Heart left ventricle (tissue), 16 donors: ENCODE data around the gene RAB5IF. TPM values are rescaled to one million over a fixed set of nuclear protein-coding genes. Genes with fewer than 3 reads are reported as not detected.

ENCODE experiments used
- ATAC-seq, 4 donors: fragments of 200-7000 bp; cut with Tn5 transposase; one replicate each; pipeline ENCODE4 v1.9.1; 2020 to 2022; ENCODE audit warnings: moderate library complexity in 4 of 4, mild to moderate bottlenecking in 3 of 4, moderate number of reproducible peaks in 1 of 4
- DNase-seq, 5 donors: peaks; one replicate each; pipeline ENCODE4 v3.0.0-alpha.2; 2020
- H3K27ac ChIP-seq, 12 donors: fragments of 200-600 bp; sonication (generic) in 4 of 12; one replicate each; pipeline versions ENCODE4 v1.5.0 to v1.8.0; 2016 to 2022; ENCODE audit warnings: mild to moderate bottlenecking in 2 of 12
- H3K27me3 ChIP-seq, 9 donors: fragments of 200-600 bp; sonication (generic) in 2 of 9; one replicate each; pipeline versions ENCODE4 v1.5.1 to v1.8.0; 2016 to 2022; ENCODE audit warnings: mild to moderate bottlenecking in 3 of 9
- H3K36me3 ChIP-seq, 9 donors: fragments of 200-600 bp; sonication (generic) in 2 of 9; one replicate each; pipeline versions ENCODE4 v1.5.0 to v1.8.0; 2018 to 2022; ENCODE audit warnings: mild to moderate bottlenecking in 2 of 9
- H3K4me1 ChIP-seq, 12 donors: fragments of 200-600 bp; sonication (generic) in 4 of 12; one replicate each; pipeline versions ENCODE4 v1.5.0 to v1.8.0; 2016 to 2022; ENCODE audit warnings: mild to moderate bottlenecking in 3 of 12
- H3K4me3 ChIP-seq, 12 donors: fragments of 200-600 bp; sonication (generic) in 4 of 12; one replicate each; pipeline versions ENCODE4 v1.5.0 to v1.8.0; 2017 to 2022; ENCODE audit warnings: mild to moderate bottlenecking in 9 of 12, moderate library complexity in 4 of 12
- H3K9me3 ChIP-seq, 12 donors: fragments of 200-600 bp; sonication (generic) in 4 of 12; one replicate each; pipeline versions ENCODE4 v1.5.0 to v1.8.0; 2016 to 2022; ENCODE audit warnings: mild to moderate bottlenecking in 1 of 12
- CTCF ChIP-seq, 12 donors: fragments of 200-600 bp; sonication (generic) in 4 of 12; IDR thresholded peaks; one replicate each; pipeline versions ENCODE4 v1.5.0 to v1.8.0; 2018 to 2022; ENCODE audit warnings: antibody characterized with exemption in 12 of 12, mild to moderate bottlenecking in 5 of 12
- POLR2A ChIP-seq, 2 donors: fragments of 450-650 bp; IDR thresholded peaks; one replicate each; pipeline ENCODE4 v1.6.1; 2017; ENCODE audit warnings: antibody characterized with exemption in 2 of 2, mild to moderate bottlenecking in 2 of 2, moderate library complexity in 2 of 2
- WGBS, 4 donors: extraction: QIAGEN DNeasy Blood & Tissue Kit in 2 of 4; methylation state at CpG; one replicate each; pipeline versions ENCODE4 v1.1.5 to v1.1.7; 2013 to 2018; 5-methylcytosine and 5-hydroxymethylcytosine counted together
- intact Hi-C, 10 donors: fragments of 100-400 bp; cut with DNase I; formaldehyde crosslinking; loops; one replicate each; pipeline versions ENCODE4 v1.11.1 to v1.14.2; 2022
- polyA plus RNA-seq, 2 donors: library from polyadenylated mRNA; stranded (reverse); fragments of 200-250 nt; gene quantifications; one replicate each; pipeline ENCODE4 v1.2.3, GENCODE V29; 2013
- total RNA-seq, 9 donors: library from RNA; depleted of rRNA in 2 of 9; stranded (reverse); fragments of >200 nt in 2 of 9; fragmentation: NEBNext Ultra II Directional in 3 of 9; extraction: Animal tissue kit (Norgen Biotek cat#: 25700) in 3 of 9; gene quantifications; one replicate each; pipeline versions ENCODE4 v1.1.0 to v1.2.4, GENCODE V29; 2016 to 2023
- donor health status: ischemic (EF 13 %, LVEDD 7.1; RV severe dilation, severe dysfunction).
- donor health status: healthy with polysubstance abuse.
- donor health status: DM: no; HTN: yes; CAD: no.
- donor health status: DM: no; HTN: no; CAD: no.
- donor health status: ischemic (EF 25% LVEDD 6.9; RV normal size, moderate dysfunction).
- donor health status: ischemic (EF 25% LVEDD 5.7; RV mildly dilated, moderate dysfunction).
- donor health status: healthy.
- donor health status: DM: yes; HTN: yes; CAD: no.
- donor health status: ischemic (EF 35%, LVEDD 5.7; RV mildly dilated, moderate dysfunction).
- donor health status: nonischemic (EF 11% LVEDD 7.7; RV severe dilation, severe dysfunction).
- donor health status: DM: yes; HTN: yes; CAD: no.
- donor health status: PGD.
- donor health status: ischemic (EF 29% LVEDD 5.4; RV normal size, mild dysfunction).
- donor health status: nonischemic (EF 23%, LVEDD 6.1; RV moderate dilation, normal function).

Gene RAB5IF
- total and polyA plus RNA-seq, 11 donors = 35.5 to 101 (median 63.1) TPM

- intact Hi-C loops = loop anchor here in 1 of 10 donors (10.0 kb wide), 1 partner anchor 373 kb away; no protein-coding TSS in a partner anchor
- DNase-seq (no peak), ATAC-seq (peak in 2 of 4 donors; percentile 43 to 47)
- Histone ChIP-seq H3K27me3 (no peaks in the 10 kb centered on the region), H3K36me3 (peaks cover 0 to 32% (median 24%) of the 10 kb centered on the region in 9 donors), H3K9me3 (no peaks in the 10 kb centered on the region), H3K4me1 (peaks cover 0 to 12% (median 0%) of the 10 kb centered on the region in 12 donors), H3K4me3 (no peak overlapping the region), H3K27ac (no peak overlapping the region)
- WGBS, 4 donors = 77 to 87% (median 81%) methylated on average over 3 of the region's 3 CpGs
- TF ChIP-seq CTCF (IDR thresholded peaks at IDR 0.05) (no peak), POLR2A (IDR thresholded peaks at IDR 0.05) (no peak)
Measured at GRCh38 chr20:36587388-36588070, 18.1 kb upstream of the RAB5IF start.

- DNase-seq (no peak), ATAC-seq (no peak)
- Histone ChIP-seq H3K4me1 (peaks cover 0 to 41% (median 0%) of the 10 kb centered on the region in 12 donors), H3K4me3 (no peak overlapping the region), H3K27me3 (no peaks in the 10 kb centered on the region), H3K9me3 (no peaks in the 10 kb centered on the region), H3K27ac (no peak overlapping the region), H3K36me3 (peaks cover 0 to 19% (median 12%) of the 10 kb centered on the region in 9 donors)
- TF ChIP-seq POLR2A (IDR thresholded peaks at IDR 0.05) (no peak), CTCF (IDR thresholded peaks at IDR 0.05) (no peak)
- WGBS, 4 donors = 70 to 88% (median 79%) methylated on average over 4 to 5 of the region's 5 CpGs
- intact Hi-C loops = loop anchor here in 8 of 10 donors (2.0 to 10.0 kb wide), 4 partner anchors 34 to 386 kb away; no protein-coding TSS in a partner anchor
Measured at GRCh38 chr20:36591281-36591680, 14.3 kb upstream of the RAB5IF start.

GRCh38 chr20:36591854-36592641 lies 13.5 kb upstream of the RAB5IF start:
- DNase-seq (peak in 1 of 5 donors; percentile 35), ATAC-seq (peak in 3 of 4 donors; percentile 51 to 61 (median 52))
- Histone ChIP-seq H3K36me3 (peaks cover 0 to 19% (median 12%) of the 10 kb centered on the region in 9 donors), H3K4me1 (peaks cover 0 to 44% (median 0%) of the 10 kb centered on the region in 12 donors), H3K4me3 (no peak overlapping the region), H3K27me3 (no peaks in the 10 kb centered on the region), H3K27ac (no peak overlapping the region), H3K9me3 (no peaks in the 10 kb centered on the region)
- intact Hi-C loops = loop anchor here (1.0 to 10.0 kb wide), 6 partner anchors 35 to 387 kb away; no protein-coding TSS in a partner anchor
- no peak for TF ChIP-seq POLR2A (IDR thresholded peaks at IDR 0.05)
- TF ChIP-seq CTCF (IDR thresholded peaks at IDR 0.05) = peak; percentile 20 to 62 (median 46)
- WGBS, 4 donors = 83 to 91% (median 86%) methylated on average over 9 of the region's 9 CpGs
